Neural cell (in vitro differentiated cells): ENCODE data around the gene SLX4IP. TPM values are rescaled to one million over a fixed set of nuclear protein-coding genes. Genes with fewer than 3 reads are reported as not detected.

Experiments used
- H2AFZ ChIP-seq: fragments of 200-600, 300-800 bp; sonication (generic), shearing (Covaris generic); 2 replicates; pipeline ENCODE4 v1.6.0; 2014; ENCODE audit warnings: low read depth, mild to moderate bottlenecking, antibody characterized with exemption, low read length, moderate library complexity
- H3F3A ChIP-seq: fragments of 200-600 bp; shearing (Covaris generic); 2 replicates; pipeline ENCODE4 v1.6.1; 2016; ENCODE audit warnings: mild to moderate bottlenecking, moderate library complexity, mixed read lengths, antibody characterized with exemption, low read length; ENCODE audit not compliant: insufficient read depth, poor library complexity, severe bottlenecking
- H3K27ac ChIP-seq: fragments of 200-600, 300-800 bp; sonication (generic), shearing (Covaris generic); 2 replicates; pipeline ENCODE4 v1.5.1; 2014; ENCODE audit warnings: mild to moderate bottlenecking, low read length, moderate library complexity
- H3K27me3 ChIP-seq: fragments of 300-800, 200-600 bp; sonication (generic), shearing (Covaris generic); 2 replicates; pipeline ENCODE4 v1.6.0; 2014; ENCODE audit warnings: mild to moderate bottlenecking, low read depth, low read length, moderate library complexity; ENCODE audit not compliant: insufficient read depth
- H3K36me3 ChIP-seq: fragments of 300-800, 200-600 bp; sonication (generic), shearing (Covaris generic); 2 replicates; pipeline ENCODE4 v1.5.1; 2014; ENCODE audit warnings: mild to moderate bottlenecking, antibody characterized with exemption, low read length, moderate library complexity; ENCODE audit not compliant: insufficient read depth
- H3K4me2 ChIP-seq: fragments of 300-800, 200-600 bp; sonication (generic), shearing (Covaris generic); 2 replicates; pipeline ENCODE4 v1.6.0; 2014; ENCODE audit warnings: mild to moderate bottlenecking, low read length
- H3K4me3 ChIP-seq: fragments of 300-800, 200-600 bp; sonication (generic), shearing (Covaris generic); 2 replicates; pipeline ENCODE4 v1.5.1; 2014; ENCODE audit warnings: mild to moderate bottlenecking, low read length, moderate library complexity
- H3K79me2 ChIP-seq: fragments of 200-600 bp; shearing (Covaris generic); replicated peaks from 2 replicates; pipeline ENCODE4 v1.6.0; 2014; ENCODE audit warnings: mild to moderate bottlenecking, low read length, moderate library complexity; ENCODE audit not compliant: insufficient read depth
- H3K9ac ChIP-seq: fragments of 300-800, 200-600 bp; sonication (generic), shearing (Covaris generic); 2 replicates; pipeline ENCODE4 v1.6.1; 2016; ENCODE audit warnings: mild to moderate bottlenecking, low read length, mixed read lengths
- H3K9me2 ChIP-seq: fragments of 200-600 bp; shearing (Covaris generic); 2 replicates; pipeline ENCODE4 v1.6.1; 2016; ENCODE audit warnings: mild to moderate bottlenecking, low read length, mixed read lengths; ENCODE audit not compliant: insufficient read depth
- H3K9me3 ChIP-seq: fragments of 200-600, 300-800 bp; sonication (generic), shearing (Covaris generic); 2 replicates; pipeline ENCODE4 v1.6.1; 2016; ENCODE audit warnings: mild to moderate bottlenecking, mixed run types, low read length, moderate library complexity, mixed read lengths
- H4K20me1 ChIP-seq: fragments of 200-600 bp; shearing (Covaris generic); 2 replicates; pipeline ENCODE4 v1.6.1; 2016; ENCODE audit warnings: mild to moderate bottlenecking, mixed run types; ENCODE audit not compliant: insufficient read depth
- EP300 ChIP-seq: fragments of 450-650 bp; conservative IDR thresholded peaks from 2 replicates; pipeline ENCODE4 v1.6.1; 2014; ENCODE audit warnings: antibody characterized with exemption, mild to moderate bottlenecking, moderate library complexity; ENCODE audit not compliant: poor library complexity, severe bottlenecking
- EZH2 ChIP-seq: fragments of 200-600, 300-800 bp; shearing (Covaris generic), sonication (generic); IDR thresholded peaks from 2 replicates; pipeline ENCODE4 v1.6.1; 2014; ENCODE audit warnings: antibody characterized with exemption, low read length, borderline replicate concordance, mild to moderate bottlenecking; ENCODE audit not compliant: insufficient read depth, poor library complexity, severe bottlenecking
- MXI1 ChIP-seq: fragments of 450-650 bp; conservative IDR thresholded peaks from 2 replicates; pipeline ENCODE4 v1.6.1; 2014; ENCODE audit warnings: antibody characterized with exemption, mild to moderate bottlenecking; ENCODE audit not compliant: poor library complexity, severe bottlenecking
- POLR2AphosphoS5 ChIP-seq: IDR thresholded peaks from 2 replicates; pipeline ENCODE4 v1.6.1; 2012
- RAD21 ChIP-seq: fragments of 450-650 bp; conservative IDR thresholded peaks from 2 replicates; pipeline ENCODE4 v1.6.1; 2014; ENCODE audit warnings: antibody characterized with exemption, mild to moderate bottlenecking, moderate library complexity
- SMC3 ChIP-seq: fragments of 450-650 bp; conservative IDR thresholded peaks from 2 replicates; pipeline ENCODE4 v1.6.1; 2014; ENCODE audit warnings: antibody characterized with exemption, mild to moderate bottlenecking, moderate library complexity; ENCODE audit not compliant: poor library complexity
- TAF1 ChIP-seq: IDR thresholded peaks from 2 replicates; pipeline ENCODE4 v1.6.1; 2012; ENCODE audit warnings: low read depth
- polyA plus RNA-seq: library from polyadenylated mRNA; depleted of rRNA; stranded (reverse); fragments of >200 nt; gene quantifications from 2 replicates; pipeline ENCODE4 v1.2.3, GENCODE V29; 2014
- TF ChIP-seq, protein P1 (sequence below): fragments of 450-650 bp; IDR thresholded peaks from 2 replicates; pipeline ENCODE4 v1.5.1; 2014; ENCODE audit warnings: antibody characterized with exemption, mild to moderate bottlenecking, moderate library complexity; ENCODE audit not compliant: poor library complexity, severe bottlenecking
- TF ChIP-seq, protein P2 (sequence below): IDR thresholded peaks from 2 replicates; pipeline ENCODE4 v1.6.1; 2012; ENCODE audit warnings: borderline replicate concordance

Gene SLX4IP
- polyA plus RNA-seq, 1 donor from 2014 or later: 6.4 TPM

DNA sequence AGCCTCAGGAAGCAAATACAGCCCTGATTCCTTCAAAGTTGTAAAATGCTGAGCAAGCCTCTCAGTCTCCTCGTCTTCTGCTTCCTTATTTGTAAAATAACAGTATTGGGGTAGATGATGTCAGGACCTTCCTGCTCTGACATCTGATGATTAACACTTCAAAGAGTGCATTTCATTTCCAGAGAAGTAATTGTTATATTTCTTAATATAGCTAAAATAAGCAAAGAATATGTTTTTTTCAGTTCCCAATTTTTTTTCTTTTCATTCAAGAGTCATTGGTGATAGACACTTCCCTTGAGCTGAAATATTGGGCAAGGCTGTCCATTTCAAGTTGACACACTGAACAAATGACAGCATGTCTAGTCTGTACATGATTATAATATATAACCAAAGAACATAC, 53.4 kb downstream of the SLX4IP start:
- Histone ChIP-seq H3K27ac (no peak overlapping the region), H3K4me2 (no peak overlapping the region), H3K36me3 (no peaks in the 10 kb centered on the region), H2AFZ (no peak overlapping the region), H3K27me3 (no peaks in the 10 kb centered on the region), H4K20me1 (no peaks in the 10 kb centered on the region), H3K79me2 (peaks cover 2% of the 10 kb centered on the region), H3K9ac (no peak overlapping the region), H3K9me3 (no peaks in the 10 kb centered on the region), H3K9me2 (no peaks in the 10 kb centered on the region), H3F3A (no peaks in the 10 kb centered on the region), H3K4me3 (no peak overlapping the region)
- TF ChIP-seq RAD21 (no peak), TAF1 (no peak), EZH2 (no peak)
- TF ChIP-seq, protein P1, sequence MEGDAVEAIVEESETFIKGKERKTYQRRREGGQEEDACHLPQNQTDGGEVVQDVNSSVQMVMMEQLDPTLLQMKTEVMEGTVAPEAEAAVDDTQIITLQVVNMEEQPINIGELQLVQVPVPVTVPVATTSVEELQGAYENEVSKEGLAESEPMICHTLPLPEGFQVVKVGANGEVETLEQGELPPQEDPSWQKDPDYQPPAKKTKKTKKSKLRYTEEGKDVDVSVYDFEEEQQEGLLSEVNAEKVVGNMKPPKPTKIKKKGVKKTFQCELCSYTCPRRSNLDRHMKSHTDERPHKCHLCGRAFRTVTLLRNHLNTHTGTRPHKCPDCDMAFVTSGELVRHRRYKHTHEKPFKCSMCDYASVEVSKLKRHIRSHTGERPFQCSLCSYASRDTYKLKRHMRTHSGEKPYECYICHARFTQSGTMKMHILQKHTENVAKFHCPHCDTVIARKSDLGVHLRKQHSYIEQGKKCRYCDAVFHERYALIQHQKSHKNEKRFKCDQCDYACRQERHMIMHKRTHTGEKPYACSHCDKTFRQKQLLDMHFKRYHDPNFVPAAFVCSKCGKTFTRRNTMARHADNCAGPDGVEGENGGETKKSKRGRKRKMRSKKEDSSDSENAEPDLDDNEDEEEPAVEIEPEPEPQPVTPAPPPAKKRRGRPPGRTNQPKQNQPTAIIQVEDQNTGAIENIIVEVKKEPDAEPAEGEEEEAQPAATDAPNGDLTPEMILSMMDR: no peak

DNA sequence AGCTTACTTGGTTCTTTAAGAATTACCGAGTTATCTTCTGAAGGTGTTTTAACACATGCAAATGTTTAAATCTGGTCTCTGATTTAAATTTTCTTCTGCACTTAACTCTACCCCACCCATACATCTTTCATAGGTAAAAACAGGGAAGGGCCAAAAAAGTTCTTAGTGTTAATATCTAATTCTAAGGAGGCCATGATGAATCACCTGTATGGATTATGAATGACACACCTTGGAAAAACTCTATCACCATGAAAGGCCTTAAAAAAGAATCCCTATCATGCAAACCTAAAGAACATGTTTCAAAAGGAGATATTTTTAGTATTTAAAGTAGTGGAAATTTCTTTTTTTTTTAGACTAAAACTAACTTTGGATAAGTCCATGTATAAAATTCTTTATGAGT, 54.7 kb downstream of the SLX4IP start:
- H3K4me2 ChIP-seq: no peak overlapping the region
- no peaks in the 10 kb centered on the region for H3K9me2 ChIP-seq
- H4K20me1 ChIP-seq: no peaks in the 10 kb centered on the region
- H3K9ac ChIP-seq: no peak overlapping the region
- no peaks in the 10 kb centered on the region for H3K27me3 ChIP-seq
- no peaks in the 10 kb centered on the region for H3K9me3 ChIP-seq
- no peak overlapping the region for H3K4me3 ChIP-seq
- H3K27ac ChIP-seq: no peak overlapping the region
- H3K36me3 ChIP-seq: no peaks in the 10 kb centered on the region
- TF ChIP-seq RAD21: no peak
- no peaks in the 10 kb centered on the region for H3F3A ChIP-seq
- H3K79me2 ChIP-seq: peaks cover 7% of the 10 kb centered on the region
- H2AFZ ChIP-seq: no peak overlapping the region

DNA sequence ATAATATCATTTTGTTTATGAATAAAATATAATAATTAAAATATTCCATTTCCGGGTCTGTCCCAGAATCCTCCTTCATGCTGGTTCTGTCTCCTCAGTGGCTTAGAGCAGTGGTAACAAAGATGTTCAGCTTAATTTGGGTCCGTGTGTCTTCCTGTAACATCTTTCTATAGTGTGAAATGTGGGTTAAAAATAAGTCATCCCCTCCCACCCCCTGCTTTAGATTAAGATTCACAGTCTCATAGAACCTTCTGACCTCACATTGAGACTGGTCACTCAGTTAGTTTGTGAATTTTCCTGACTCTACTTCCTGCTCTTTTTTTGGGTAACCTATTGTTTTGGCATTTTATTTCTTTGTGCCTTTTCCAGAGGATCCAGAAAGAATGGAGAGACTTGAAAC, 55.2 kb downstream of the SLX4IP start:
- no peak overlapping the region for H2AFZ ChIP-seq
- no peaks in the 10 kb centered on the region for H3K9me2 ChIP-seq
- no peaks in the 10 kb centered on the region for H4K20me1 ChIP-seq
- H3K79me2 ChIP-seq: peaks cover 7% of the 10 kb centered on the region
- no peak overlapping the region for H3K4me2 ChIP-seq
- H3K27me3 ChIP-seq: no peaks in the 10 kb centered on the region
- H3K9ac ChIP-seq: no peak overlapping the region
- TF ChIP-seq TAF1 (no peak), EZH2 (no peak), MXI1 (no peak), EP300 (no peak), SMC3 (no peak), RAD21 (no peak), POLR2AphosphoS5 (no peak)
- TF ChIP-seq, protein P2, sequence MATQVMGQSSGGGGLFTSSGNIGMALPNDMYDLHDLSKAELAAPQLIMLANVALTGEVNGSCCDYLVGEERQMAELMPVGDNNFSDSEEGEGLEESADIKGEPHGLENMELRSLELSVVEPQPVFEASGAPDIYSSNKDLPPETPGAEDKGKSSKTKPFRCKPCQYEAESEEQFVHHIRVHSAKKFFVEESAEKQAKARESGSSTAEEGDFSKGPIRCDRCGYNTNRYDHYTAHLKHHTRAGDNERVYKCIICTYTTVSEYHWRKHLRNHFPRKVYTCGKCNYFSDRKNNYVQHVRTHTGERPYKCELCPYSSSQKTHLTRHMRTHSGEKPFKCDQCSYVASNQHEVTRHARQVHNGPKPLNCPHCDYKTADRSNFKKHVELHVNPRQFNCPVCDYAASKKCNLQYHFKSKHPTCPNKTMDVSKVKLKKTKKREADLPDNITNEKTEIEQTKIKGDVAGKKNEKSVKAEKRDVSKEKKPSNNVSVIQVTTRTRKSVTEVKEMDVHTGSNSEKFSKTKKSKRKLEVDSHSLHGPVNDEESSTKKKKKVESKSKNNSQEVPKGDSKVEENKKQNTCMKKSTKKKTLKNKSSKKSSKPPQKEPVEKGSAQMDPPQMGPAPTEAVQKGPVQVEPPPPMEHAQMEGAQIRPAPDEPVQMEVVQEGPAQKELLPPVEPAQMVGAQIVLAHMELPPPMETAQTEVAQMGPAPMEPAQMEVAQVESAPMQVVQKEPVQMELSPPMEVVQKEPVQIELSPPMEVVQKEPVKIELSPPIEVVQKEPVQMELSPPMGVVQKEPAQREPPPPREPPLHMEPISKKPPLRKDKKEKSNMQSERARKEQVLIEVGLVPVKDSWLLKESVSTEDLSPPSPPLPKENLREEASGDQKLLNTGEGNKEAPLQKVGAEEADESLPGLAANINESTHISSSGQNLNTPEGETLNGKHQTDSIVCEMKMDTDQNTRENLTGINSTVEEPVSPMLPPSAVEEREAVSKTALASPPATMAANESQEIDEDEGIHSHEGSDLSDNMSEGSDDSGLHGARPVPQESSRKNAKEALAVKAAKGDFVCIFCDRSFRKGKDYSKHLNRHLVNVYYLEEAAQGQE: no peak
- TF ChIP-seq, protein P1: no peak
- no peak overlapping the region for H3K27ac ChIP-seq
- H3K36me3 ChIP-seq: no peaks in the 10 kb centered on the region
- no peaks in the 10 kb centered on the region for H3F3A ChIP-seq
- H3K9me3 ChIP-seq: no peaks in the 10 kb centered on the region
- no peak overlapping the region for H3K4me3 ChIP-seq
